OCI-LY3 (cell line): Measurements from ENCODE around the gene PRAMEF18.
"Not testable (repeated sequence)": the region's sequence is repeated elsewhere in the genome, so short reads cannot be mapped to it uniquely, and the experiment has no call there.

Source experiments
- CTCF ChIP-seq: fragments of 200-600, 300-600 bp; sonication (generic); IDR thresholded peaks from 2 replicates; pipeline ENCODE4 v1.5.1; 2014; ENCODE audit warnings: antibody characterized with exemption, low read length, low read depth
- EZH2phosphoT487 ChIP-seq: fragments of 200-600 bp; shearing (Covaris generic); IDR thresholded peaks from 2 replicates; pipeline ENCODE4 v1.6.1; 2018; ENCODE audit warnings: antibody characterized with exemption, mixed run types, low read depth

GRCh38 chr1:13231061-13231750 lies 5.3 kb upstream of the PRAMEF18 start:
- TF ChIP-seq CTCF, EZH2phosphoT487: not testable (repeated sequence)
